Stimulated activated CD4-positive, alpha-beta T cell treated with anti-CD3 and anti-CD28 coated beads, Interleukin-1b, Interleukin-23, amount 100 ng/mL, for 48 hours (primary cell): ENCODE measurements around the gene CMTM4.
A peak's percentile ranks its signal among the peaks of the same experiment; 100 is the strongest.

Experiments
- DNase-seq: peaks from one replicate; pipeline ENCODE4 v3.0.0-alpha.2; 2020

CMTM4 gene

DNA sequence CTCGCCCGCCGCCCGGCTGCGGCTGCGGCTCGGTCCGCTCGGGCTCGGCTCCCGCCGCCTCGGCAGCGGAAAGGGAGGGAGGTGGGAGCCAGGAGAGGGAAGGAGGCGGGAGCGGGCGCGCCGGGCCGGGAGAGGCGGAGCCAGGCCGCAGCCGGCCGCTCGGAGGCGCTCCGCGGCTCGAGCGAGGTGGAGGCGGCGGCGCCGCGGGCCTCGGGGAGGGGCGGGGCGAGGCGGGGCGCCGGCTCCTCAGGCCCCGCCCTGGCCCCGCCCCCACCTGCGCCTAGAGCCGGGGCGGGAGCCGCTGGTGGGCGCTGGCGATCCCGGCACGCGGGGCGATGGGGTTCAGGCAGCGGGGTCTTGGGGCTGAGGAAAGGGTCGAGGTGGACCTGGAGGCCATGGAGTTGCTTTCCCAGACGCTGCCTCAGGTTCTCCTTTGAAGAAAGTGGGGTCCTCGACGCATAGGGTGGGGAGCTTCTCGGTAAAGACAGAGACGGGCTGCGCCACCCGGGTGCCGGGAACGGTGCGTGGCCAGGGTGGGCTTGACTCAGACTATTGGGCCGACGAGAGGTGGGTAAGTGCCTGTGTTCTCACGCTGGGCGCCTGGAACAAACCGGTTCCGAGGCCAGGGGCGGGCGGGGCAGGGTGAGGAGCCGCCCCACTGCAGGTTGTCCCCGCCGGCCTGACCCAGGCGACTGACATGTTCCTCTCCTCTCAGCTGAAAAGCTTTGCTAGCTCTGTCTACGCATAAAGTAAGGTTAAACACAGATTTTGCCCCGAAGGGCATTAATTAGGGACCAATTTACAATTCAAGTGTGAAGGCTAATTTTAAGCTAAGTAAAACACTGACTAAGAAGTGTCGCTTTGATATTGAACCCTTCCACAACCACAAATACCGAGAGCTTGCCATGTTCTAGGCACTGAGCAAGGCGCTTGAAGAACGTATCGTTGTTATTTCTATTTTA is at the start of gene CMTM4:
Gene CMTM4 (minus strand): TSS at position 75 of the 962 bp plus-strand sequence. CDS start 218 bp downstream, outside the sequence.
- peak; percentile 62 for DNase-seq

DNA sequence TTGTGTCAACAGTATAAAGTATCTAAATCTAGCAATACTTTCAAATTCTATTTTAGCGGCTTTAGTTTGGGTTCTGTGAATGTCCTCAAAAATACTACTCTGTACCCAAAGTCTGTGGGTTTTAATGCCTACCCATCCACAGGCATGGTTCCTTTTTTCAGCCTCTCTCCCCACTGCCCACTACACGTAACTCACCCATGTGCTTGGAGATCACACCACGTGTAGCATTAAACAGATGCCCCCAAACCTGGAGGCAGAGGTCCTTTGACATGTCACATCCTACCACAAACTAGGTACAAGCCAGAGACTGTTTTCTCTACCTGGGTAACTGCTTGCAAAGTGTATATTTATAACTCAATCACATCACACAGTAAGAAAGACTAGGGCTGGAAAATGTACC is 49.5 kb upstream of the CMTM4 start:
- no peak for DNase-seq

DNA sequence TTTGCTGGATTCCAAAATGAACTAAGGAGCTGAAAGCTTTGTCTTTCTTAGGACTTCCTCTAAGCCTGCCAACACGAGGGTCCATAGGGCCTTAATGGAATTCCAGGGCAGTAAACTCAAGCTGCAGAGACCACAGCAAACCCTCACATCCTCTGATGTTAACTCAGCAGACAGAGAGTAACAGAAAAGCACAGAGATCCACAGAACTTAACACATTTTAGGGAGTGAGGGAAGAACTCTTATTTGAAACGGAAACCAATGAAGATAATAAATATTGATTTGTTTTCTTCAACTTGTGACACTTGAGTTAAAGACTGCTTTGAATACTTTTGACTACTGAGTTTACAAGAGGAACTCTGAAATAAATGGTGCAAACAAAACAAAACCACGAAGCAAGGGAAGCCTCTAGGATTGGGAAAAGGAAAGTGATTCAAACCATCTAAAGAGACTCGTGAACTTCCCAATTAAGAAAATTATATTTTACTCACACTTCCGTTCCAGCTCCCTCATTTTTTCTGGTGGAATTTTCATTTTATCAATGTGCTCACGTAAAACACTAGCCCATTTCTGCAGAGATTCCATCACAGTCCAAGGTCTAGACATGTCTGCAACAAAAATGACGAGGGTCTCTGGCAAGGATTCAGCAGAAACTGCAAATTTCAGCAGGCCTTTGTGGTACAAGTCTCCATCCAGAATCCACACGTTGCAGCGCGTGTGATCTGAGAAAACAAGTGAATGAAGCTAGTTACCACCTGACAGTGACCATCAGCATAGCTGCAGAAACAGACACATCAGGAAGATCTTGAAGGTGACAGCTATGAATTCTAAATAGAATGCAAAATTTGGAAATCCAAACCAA is 45.6 kb upstream of the CMTM4 start:
- no peak for DNase-seq

DNA sequence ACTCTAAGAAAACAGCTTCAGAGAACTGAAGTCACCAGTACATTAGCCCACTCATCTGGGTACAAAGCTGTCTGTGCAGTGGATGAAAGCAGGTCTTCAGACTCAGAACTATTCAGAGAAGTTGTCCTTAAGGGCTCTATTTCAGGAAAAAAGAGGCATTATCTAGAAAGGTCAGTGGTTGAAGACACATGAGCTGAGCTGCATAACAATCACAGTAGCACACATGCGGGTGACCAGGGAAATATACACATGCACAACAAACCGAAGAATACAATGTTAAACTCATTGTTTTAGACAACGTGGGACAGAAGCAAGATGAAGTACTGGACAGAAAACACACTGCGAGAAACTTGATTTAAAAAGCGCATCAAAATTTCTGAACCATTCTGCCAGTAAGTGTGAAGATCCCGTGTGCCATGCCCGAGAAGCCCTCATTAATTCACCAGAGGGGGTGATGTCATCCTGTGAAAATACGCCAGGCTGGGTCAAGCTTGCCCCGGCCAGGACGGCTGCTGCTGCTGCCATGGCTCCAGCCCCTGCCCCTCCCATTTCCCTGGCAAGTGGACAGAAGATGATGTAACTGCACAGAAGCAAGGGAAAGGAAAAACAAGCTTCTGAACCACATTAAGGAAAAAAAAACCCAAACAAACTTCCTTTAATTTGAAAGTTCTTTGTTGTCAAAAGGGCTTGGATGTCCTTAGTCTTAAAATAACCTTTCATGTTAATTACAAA is 44.8 kb upstream of the CMTM4 start:
- DNase-seq = no peak

DNA sequence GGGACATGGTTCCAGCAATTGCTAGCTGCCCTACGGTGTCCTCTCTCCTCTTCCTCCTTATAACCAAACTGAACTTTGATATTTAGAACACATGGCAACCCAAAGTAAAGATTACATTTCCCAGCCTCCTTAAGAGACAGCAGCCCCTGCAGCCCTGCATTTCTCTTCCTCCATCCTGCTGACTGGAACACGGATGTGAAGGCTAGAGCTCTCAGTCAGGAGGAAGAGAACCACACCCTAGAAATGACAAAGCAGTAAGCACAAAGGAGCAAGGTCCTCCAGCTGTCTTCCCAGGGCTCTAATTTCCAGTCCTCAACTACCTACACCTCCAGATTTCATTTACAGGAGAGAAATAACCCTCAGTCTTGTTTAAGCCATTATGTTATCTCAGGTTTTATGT is 44.0 kb upstream of the CMTM4 start:
- no peak for DNase-seq

DNA sequence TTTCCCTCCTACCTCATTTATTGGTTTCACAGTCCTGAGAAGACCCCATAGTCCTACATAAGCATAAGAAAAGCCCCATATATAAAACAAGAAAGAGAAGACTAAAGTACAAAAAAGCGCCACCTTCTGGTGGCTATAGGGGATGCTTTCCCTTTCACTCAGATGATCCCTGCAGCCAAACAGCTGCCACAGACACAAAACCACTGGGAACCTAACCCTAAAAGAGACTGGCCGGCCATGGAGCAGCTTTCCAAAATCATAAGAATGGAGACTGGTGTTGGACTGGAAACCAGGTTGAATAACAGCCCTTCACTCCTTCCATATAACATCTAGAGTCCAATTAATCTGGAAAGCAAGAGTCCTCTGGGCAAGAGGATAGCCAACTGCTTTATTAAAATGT is 43.5 kb upstream of the CMTM4 start:
- DNase-seq = peak; percentile 18

DNA sequence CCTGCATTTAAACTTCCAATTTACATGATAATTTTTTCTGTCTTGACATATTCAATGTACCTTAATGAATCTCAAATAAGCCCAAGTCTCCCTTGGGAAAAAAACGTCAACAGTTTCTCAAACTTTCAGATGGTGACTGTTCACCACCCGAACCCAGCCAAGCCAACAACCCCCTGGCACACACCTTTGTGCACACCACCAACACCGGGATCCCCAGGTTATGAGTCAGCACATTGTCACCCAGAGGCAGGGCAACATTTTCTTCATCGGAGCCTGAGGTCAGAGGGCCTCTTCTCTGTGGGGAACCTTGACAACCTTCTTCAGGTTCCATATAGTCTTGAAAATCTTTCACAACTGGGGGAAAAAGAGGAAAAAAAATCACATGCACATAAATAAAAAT is 39.3 kb upstream of the CMTM4 start:
- DNase-seq = peak; percentile 23

DNA sequence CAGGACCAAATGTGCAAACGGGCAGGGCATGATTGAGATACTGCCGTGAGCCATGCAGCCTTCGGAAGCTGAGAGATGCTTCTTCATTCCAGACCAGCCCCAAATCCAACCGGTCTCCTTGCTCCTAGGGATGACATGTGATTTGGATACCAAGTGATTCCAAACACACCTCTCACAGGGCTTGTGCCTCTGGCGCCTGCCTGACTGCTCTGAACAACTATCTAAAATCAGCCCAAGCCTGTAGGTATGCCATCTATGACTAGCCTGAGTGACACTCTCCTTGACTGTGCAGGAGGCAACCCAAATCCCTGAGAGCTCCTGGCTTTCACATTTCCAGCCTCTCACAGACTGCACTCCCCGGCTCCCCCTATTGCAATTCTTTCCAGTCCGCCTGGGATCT is 34.6 kb upstream of the CMTM4 start:
- no peak for DNase-seq

DNA sequence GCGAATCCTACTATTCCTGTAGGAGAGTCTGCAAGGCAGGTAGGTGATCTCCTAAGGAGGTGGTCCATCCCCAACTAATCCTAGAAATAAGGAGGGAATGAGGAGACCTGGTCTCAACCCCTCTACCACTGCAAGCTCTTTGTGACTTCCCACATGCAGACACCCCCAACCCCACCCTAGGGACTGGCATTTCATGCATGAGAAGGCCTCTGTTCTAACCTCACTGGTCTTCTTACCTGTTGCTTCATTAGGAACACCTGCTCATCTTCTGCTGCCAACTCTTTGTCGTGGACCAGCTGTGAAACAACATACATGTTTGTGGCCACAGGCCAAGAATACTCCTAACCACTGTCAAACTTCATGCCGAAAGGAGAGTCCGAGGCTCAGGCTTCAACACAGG is 32.3 kb upstream of the CMTM4 start:
- no peak for DNase-seq

DNA sequence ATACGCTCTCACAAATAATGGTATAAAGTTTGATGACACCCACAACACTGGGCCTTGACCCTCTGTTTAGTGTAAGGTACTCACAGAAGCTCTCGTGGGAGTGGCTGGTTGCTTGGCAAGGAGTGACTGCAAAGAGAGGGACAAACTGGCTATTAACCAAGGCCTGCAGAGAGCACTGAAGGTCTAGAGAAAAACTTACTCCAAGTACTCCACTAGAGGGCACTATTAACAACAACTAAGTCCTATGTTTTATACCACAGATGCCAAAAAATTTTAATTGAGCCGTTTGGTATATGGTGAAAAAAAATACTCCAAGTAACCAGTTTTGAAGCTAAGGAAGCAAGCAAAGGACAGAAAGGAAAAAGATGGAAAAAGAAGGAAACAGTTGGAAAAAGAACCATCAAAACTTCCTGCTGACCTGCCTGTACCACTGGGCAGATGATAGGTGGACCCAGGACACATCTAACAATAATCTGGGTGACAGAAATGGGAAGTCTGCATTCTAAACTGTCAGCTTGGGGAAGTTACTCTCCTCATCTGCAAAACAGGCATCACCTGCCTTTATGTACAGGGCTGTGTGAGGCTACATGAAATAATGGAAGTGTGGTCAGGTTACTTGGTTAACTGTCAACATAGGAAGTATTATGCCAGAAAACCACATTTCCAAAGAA is 31.7 kb upstream of the CMTM4 start:
- DNase-seq = no peak

DNA sequence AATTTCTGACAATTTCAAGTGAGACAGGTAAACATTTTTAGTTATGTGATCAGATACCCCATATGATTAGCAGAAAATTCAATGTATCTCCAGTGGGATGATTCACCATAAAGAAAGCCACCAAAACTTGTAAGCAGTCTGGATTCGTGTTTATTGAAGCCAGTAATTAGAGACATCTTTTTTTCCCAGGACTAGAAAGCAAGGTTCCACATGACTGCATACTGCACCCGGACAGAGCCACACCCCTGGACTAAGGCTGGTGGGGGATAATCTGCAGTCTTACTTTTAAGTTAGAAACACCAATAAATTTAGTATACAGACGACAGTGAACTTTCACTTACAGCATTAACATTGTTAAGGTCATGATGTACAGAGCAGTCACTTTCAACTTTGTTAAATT is 24.2 kb upstream of the CMTM4 start:
- no peak for DNase-seq

DNA sequence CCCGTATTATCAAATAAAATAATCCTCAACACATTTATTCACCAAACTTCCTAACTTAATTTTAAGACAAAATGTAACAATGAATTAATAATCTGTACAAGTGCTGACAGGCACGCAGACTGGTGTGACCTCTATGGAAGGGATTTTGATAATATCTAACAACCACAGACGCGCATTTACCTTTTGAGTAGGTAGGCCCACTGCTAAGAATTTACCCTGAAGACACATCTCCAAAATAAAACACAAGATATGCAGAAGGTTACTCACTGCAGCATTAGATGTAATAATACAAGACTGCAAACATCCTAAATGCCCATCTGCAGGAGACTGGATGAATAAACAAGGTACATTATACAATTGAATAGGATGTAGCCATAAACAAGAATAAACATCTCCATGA is 22.7 kb upstream of the CMTM4 start:
- no peak for DNase-seq

DNA sequence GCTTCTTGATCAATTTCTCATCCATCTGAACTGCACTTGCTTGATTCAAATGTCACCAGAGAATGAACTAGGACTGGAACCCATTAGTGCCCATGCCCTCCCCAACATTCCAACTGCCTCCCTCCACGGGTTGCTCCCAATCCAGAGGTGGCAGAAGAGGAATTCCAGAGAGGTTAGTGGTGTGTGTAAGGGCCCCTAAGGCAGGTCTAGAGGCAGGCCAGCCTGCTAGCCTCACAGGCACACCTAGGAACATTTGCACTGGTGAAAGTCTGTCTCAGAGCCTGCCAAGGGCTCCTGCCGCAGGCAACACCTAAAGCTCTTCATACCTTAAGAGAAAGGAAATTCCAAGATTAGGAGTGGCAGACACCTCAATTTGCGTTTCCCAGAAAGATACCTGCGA is 21.2 kb upstream of the CMTM4 start:
- no peak for DNase-seq

DNA sequence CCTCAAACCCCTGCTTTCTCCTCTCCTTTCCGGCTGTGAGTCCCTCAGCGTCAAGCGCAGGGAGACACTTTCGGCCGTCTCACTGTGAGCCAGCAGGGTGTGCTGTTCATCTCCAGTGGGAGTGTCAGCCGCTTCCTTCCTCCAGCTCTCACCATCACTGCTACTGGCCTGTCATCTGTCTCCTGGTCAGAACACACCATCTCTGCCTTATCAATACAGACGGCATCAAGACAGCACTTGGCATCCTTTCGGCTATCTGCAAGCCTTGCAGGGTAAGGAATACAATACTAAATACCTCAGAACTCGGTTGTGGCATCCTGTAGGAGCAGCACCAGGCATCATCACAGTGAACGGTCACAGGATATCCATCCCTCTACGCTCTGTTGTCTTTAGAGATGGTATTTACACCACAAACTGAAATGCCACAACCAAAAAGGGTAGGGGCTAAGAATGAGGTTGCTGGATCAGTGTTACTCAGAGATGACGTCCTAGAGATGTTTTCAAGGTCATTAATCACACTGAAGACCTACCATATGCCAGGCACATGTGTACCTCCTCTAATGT is 20.7 kb upstream of the CMTM4 start:
- no peak for DNase-seq

DNA sequence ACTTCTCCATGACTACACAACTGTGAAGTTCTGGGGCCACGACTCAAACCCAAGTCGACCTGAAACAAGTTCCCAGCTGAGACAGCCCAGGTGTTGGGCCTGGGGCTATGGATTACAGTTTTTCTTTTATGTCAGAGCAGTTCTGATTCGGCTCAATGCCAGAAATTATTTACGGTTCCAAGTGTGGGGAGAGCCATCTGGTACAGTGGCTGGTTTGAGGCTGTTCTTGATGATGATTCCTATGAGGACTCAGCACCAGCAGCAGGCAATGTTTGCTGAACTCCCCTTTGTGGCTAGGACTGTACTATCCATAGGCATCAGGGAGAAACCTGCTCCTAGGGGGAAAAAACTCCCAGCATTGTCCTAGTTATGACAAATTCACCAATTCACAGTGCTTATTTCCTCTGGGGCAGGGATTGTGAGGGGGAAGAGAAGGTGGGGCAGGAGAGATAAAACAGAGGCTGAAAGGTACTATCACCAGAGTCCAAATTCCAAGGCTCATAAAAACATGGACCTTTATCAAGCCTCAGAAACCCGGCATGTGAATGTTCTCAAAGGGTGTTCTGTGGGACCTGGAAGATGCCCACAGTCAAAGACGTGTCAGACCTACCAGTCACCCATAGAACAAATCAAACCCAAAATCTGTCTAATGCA is 18.2 kb upstream of the CMTM4 start:
- no peak for DNase-seq

DNA sequence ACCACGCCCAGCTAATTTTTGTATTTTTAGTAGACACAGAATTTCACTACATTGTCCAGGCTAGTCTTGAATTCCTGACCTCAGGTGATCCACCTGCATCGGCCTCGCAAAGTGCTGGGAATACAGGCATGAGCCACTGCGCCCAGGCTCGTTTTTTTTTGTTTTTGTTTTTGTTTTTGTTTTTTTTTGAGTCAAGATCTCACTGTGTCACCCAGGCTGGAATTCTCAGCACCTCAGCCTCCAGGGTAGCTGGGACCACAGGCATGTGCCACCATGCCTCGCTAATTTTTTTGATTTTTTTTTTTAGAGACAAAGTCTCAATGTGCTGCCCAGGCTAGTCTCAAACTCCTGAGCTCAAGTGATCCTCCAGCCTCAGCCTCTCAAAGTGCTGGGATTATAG is 17.5 kb upstream of the CMTM4 start:
- no peak for DNase-seq

DNA sequence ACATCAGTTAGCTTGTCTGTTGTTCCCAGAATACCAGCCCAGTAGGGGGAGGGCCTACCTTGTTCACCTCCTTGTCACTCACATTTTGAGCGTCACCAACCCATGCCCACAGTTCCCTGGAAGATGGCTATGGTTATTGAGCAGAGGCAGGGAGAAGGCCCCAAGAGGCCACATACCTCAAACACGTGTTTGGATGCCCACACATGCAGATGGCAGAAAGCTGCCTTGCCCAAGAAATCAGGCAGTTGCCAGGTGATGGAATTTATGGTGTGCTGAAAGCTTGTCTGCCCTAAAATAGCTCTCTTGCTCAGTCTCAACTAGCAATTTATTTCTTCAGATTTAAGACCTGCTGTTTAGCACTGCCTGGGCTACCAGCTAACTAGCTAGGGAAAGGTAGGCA is 16.5 kb upstream of the CMTM4 start:
- no peak for DNase-seq

DNA sequence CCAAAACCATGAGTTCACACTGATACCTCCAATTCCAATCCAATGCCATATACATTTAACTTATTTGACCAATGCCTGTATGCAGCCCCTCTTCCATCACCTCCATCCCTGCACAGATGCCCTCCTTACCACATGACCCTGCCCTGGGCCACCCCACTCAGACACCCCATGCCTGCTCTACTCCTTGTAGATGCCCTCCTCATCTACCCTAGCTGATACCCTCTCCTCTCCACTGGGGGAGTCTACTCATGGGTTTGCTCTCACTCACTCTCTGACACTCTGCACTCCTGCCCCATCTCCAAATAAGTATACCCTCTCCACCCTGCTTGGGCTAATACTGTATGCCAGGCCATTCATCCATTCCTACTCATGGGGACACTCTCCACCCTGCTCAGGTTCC is 16.0 kb upstream of the CMTM4 start:
- no peak for DNase-seq

DNA sequence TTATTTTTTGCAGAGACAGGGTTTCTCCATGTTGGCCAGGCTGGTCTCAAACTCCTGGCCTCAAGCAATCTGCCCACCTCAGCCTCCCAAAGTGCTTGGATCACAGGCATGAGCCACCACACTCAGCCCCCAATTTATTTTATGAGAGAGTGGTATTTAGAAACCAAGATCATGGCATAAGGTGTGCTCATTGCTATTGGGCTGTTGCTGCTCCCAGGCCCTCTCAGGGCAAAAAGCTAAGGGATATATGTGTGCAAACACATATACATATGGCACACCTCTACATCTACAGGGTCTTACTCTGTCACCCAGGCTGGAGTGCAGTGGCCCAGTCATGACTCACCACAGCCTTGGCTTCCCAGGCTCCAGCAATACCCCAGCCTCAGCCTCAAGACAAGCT is 15.0 kb upstream of the CMTM4 start:
- DNase-seq = no peak

DNA sequence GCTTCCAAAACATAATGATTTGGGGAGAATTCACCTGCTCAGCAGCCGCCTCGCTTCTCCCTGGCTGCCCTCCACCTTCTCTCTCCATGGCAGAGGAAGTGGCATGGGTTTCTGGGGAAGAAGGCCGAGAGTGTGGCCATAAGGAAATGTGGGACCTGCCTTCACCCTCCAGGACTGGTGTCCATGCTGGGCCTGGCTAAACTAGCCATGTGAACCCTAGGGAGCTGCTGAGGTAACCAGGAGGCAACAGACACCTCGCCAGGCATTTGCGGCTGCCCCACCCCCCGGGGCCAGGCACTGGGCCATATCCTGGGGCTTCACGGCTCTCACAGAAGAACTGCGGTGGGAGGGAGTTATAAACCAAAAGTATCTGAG is 9.9 kb upstream of the CMTM4 start:
- DNase-seq = no peak

DNA sequence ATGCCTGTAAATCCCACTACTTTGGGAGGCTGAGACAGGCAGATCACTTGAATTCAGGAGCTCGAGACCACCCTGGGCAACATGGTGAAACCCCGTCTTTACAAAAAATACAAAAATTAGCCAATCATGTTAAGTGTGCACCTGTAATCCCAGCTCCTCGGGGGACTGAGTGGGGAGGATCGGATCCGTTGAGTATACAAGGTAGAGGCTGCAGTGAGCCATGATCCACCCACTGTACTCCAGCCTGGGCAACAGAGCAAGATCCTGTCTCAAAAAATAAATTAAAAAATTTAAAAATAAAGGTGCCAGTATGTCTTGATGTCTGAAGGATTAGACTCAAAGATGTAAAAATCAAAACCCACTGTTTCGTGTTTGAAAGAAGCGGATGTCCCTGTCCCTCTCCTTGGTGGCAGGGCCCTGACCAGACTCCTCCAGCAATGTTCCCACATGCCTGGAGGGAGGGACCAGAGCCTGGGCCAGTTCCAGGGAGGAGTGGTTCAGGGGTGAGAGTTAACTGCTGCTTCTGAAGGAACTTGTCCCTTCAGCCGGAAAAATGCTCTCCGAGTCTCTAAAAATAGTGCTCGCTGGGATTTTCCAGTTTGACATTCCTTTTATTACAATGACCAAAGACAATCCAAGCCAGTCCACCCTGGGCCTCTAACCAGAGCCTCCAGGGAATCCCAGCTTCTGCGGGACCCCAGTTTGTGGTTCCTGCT is 9.4 kb upstream of the CMTM4 start:
- no peak for DNase-seq
